Head of caudate nucleus (tissue), 42 donors: ENCODE measurements around the gene PPIL6.

ENCODE experiments used
- DNase-seq, 42 donors: peaks; one replicate each; pipeline versions ENCODE4 v3.0.0 to v3.0.0-alpha.2; 2020 to 2021; ENCODE audit warnings: mixed read lengths in 7 of 42
- intact Hi-C: fragments of 100-400 bp; cut with DNase I; formaldehyde crosslinking; loops from one replicate; pipeline ENCODE4 v1.15.0; 2022

The PPIL6 gene

GRCh38 chr6:109440331-109441068 lies at the start of gene PPIL6, which contains the start of gene SMPD2:
PPIL6 (minus strand) TSS chr6:109440628; CDS start chr6:109440590, 38 bp downstream.
SMPD2 (plus strand) TSS chr6:109440724; CDS start chr6:109441122, 398 bp downstream.
- intact Hi-C loops: loop anchor here (1.0 to 5.0 kb wide), 2 partner anchors 42 to 53 kb away; no protein-coding TSS in a partner anchor
- DNase-seq: peak; percentile 48 to 94 (median 86)

- DNase-seq: no peak
- intact Hi-C loops: no loop called here
Measured at GRCh38 chr6:109488001-109488400, 47.6 kb upstream of the PPIL6 start.

GRCh38 chr6:109486068-109486467 lies 45.6 kb upstream of the PPIL6 start:
- DNase-seq: no peak
- intact Hi-C loops: no loop called here

GRCh38 chr6:109485266-109485935 lies 45.0 kb upstream of the PPIL6 start:
- intact Hi-C loops: no loop called here
- no peak for DNase-seq

- intact Hi-C loops: no loop called here
- DNase-seq: no peak
Measured at GRCh38 chr6:109484122-109484521, 43.7 kb upstream of the PPIL6 start.

GRCh38 chr6:109483735-109484057 lies 43.3 kb upstream of the PPIL6 start:
- DNase-seq: no peak
- intact Hi-C loops: no loop called here

GRCh38 chr6:109482905-109483734 lies 42.7 kb upstream of the PPIL6 start, which contains the start of gene ZBTB24:
ZBTB24 (minus strand) TSS chr6:109483219; CDS start chr6:109482026, 1,193 bp downstream.
- peak; percentile 66 to 96 (median 92) for DNase-seq
- intact Hi-C loops: loop anchor here (1.0 kb wide), 1 partner anchor 42 kb away; no protein-coding TSS in a partner anchor

GRCh38 chr6:109480993-109481480 lies 40.6 kb upstream of the PPIL6 start:
- intact Hi-C loops: no loop called here

GRCh38 chr6:109478841-109479624 lies 38.6 kb upstream of the PPIL6 start:
- intact Hi-C loops: no loop called here
- DNase-seq: no peak

More at GRCh38 chr6:109480993-109481480, 40.6 kb upstream of the PPIL6 start:
- no peak for DNase-seq

- intact Hi-C loops: no loop called here
- DNase-seq: no peak
Measured at GRCh38 chr6:109478222-109478805, 37.9 kb upstream of the PPIL6 start.

- DNase-seq: no peak
- intact Hi-C loops: no loop called here
Measured at GRCh38 chr6:109477725-109478124, 37.3 kb upstream of the PPIL6 start.

GRCh38 chr6:109477184-109477583 lies 36.8 kb upstream of the PPIL6 start:
- DNase-seq: no peak
- intact Hi-C loops: no loop called here

- intact Hi-C loops: no loop called here
- peak in 1 of 42 donors; percentile 17 for DNase-seq
Measured at GRCh38 chr6:109475625-109476024, 35.2 kb upstream of the PPIL6 start.

GRCh38 chr6:109474995-109475394 lies 34.6 kb upstream of the PPIL6 start:
- no peak for DNase-seq
- intact Hi-C loops: no loop called here

GRCh38 chr6:109473120-109473519 lies 32.7 kb upstream of the PPIL6 start:
- DNase-seq: peak in 26 of 42 donors; percentile 31 to 85 (median 52)
- intact Hi-C loops: no loop called here

- peak in 37 of 42 donors; percentile 50 to 93 (median 72) for DNase-seq
- intact Hi-C loops: no loop called here
Measured at GRCh38 chr6:109472132-109472995, 31.9 kb upstream of the PPIL6 start.
